Endothelial cell of umbilical vein (primary cell): Measurements from ENCODE around the gene ARMC8. TPM values are rescaled to one million over a fixed set of nuclear protein-coding genes. Genes with fewer than 3 reads are reported as not detected.

Experiments
- BruUV-seq: library from RNA; stranded (reverse); fragments of 400-500 nt; replicated peaks from 2 replicates; lab custom pipeline; 2021; lab: Mats Ljungman, UMichigan
- CTCF ChIA-PET: fragments of 300-600, 350-600 bp; sonication (Branson Sonifier 250); formaldehyde crosslinking; loops from one replicate; lab custom pipeline; 2021; ENCODE audit warnings: antibody characterized with exemption, inconsistent platforms; lab: Charles Lee
- POLR2A ChIA-PET: fragments of 300-600, 350-600 bp; sonication (Branson Sonifier 250); formaldehyde crosslinking; loops from one replicate; lab custom pipeline; 2021; ENCODE audit warnings: antibody characterized with exemption, inconsistent platforms; lab: Charles Lee
- DNase-seq: peaks from one replicate; pipeline ENCODE4 v3.0.0-alpha.2; 2011; ENCODE audit warnings: low read depth, low spot score
- FAIRE-seq: peaks from 2 replicates; lab custom pipeline; 2011; peaks lifted over from hg19 to GRCh38; lab: Jason Lieb, UNC
- H2AFZ ChIP-seq: 2 replicates; pipeline ENCODE4 v1.6.0; 2012; ENCODE audit warnings: low read depth, low read length, control low read depth, inconsistent platforms
- H3K27ac ChIP-seq: 2 replicates; pipeline ENCODE4 v1.5.1; 2011; ENCODE audit warnings: low read depth, mild to moderate bottlenecking, control low read depth, low read length, moderate library complexity; ENCODE audit not compliant: insufficient read depth
- H3K27me3 ChIP-seq, 2 experiments: 2 replicates each; pipeline versions ENCODE4 v1.6.0 to v1.6.1; 2011; ENCODE audit warnings: low read length in 2 of 2, mixed read lengths in 1 of 2; ENCODE audit not compliant: control insufficient read depth in 2 of 2, insufficient read depth in 2 of 2
- H3K36me3 ChIP-seq, 2 experiments: 2 replicates in 1 of 2; 3 replicates in 1 of 2; pipeline ENCODE4 v1.5.1; 2011; ENCODE audit warnings: low read length in 2 of 2, mild to moderate bottlenecking in 1 of 2, moderate library complexity in 1 of 2; ENCODE audit not compliant: control insufficient read depth in 2 of 2, insufficient read depth in 2 of 2; ENCODE audit errors: extremely low read depth in 1 of 2
- H3K4me1 ChIP-seq: 3 replicates; pipeline ENCODE4 v1.5.1; 2011; ENCODE audit warnings: mild to moderate bottlenecking, low read length; ENCODE audit not compliant: control insufficient read depth, insufficient read depth; ENCODE audit errors: extremely low read depth
- H3K4me2 ChIP-seq: 2 replicates; pipeline ENCODE4 v1.6.1; 2011; ENCODE audit warnings: low read length, control low read depth, mixed read lengths; ENCODE audit not compliant: insufficient read depth
- H3K4me3 ChIP-seq, 3 experiments: fragments of 200-600 bp in 1 of 3; sonication (generic), shearing (Covaris generic) in 1 of 3; replicated peaks in 1 of 3; 2 replicates each; pipeline ENCODE4 v1.5.1; 2011 to 2016; ENCODE audit warnings: control low read depth in 3 of 3, low read length in 3 of 3, mild to moderate bottlenecking in 2 of 3, inconsistent platforms in 1 of 3, low read depth in 1 of 3, moderate library complexity in 1 of 3; ENCODE audit not compliant: insufficient read depth in 1 of 3
- H3K79me2 ChIP-seq: 2 replicates; pipeline ENCODE4 v1.6.0; 2012; ENCODE audit warnings: low read length, inconsistent platforms; ENCODE audit not compliant: control insufficient read depth, insufficient read depth
- H3K9ac ChIP-seq: replicated peaks from 2 replicates; pipeline ENCODE3; 2011; ENCODE audit warnings: low read length, control low read depth; ENCODE audit not compliant: insufficient read depth; ENCODE audit errors: extremely low read depth
- H3K9me1 ChIP-seq: replicated peaks from 3 replicates; pipeline ENCODE4 v1.6.0; 2011; ENCODE audit warnings: mild to moderate bottlenecking, low read length; ENCODE audit not compliant: control insufficient read depth, insufficient read depth; ENCODE audit errors: extremely low read depth
- H3K9me3 ChIP-seq: replicated peaks from 2 replicates; pipeline ENCODE4 v1.5.1; 2012; ENCODE audit warnings: low read length, inconsistent platforms; ENCODE audit not compliant: control insufficient read depth, insufficient read depth
- H4K20me1 ChIP-seq: replicated peaks from 2 replicates; pipeline ENCODE3; 2011; ENCODE audit warnings: mild to moderate bottlenecking, low read length; ENCODE audit not compliant: control insufficient read depth, insufficient read depth; ENCODE audit errors: extremely low read depth
- EZH2 ChIP-seq: IDR thresholded peaks from 2 replicates; pipeline ENCODE4 v1.6.1; 2012; ENCODE audit warnings: borderline replicate concordance, low read depth, mild to moderate bottlenecking, moderate library complexity, low read length, inconsistent platforms; ENCODE audit not compliant: severe bottlenecking
- FOS ChIP-seq: IDR thresholded peaks from 2 replicates; pipeline ENCODE4 v1.6.1; 2011; ENCODE audit warnings: mild to moderate bottlenecking, low read length, moderate library complexity, borderline replicate concordance; ENCODE audit not compliant: insufficient read depth
- GATA2 ChIP-seq: IDR thresholded peaks from 2 replicates; pipeline ENCODE4 v1.7.0; 2011; ENCODE audit warnings: low read depth, mild to moderate bottlenecking, moderate library complexity, mixed read lengths, low read length; ENCODE audit not compliant: insufficient read length, insufficient read depth
- JUN ChIP-seq: IDR thresholded peaks from 2 replicates; pipeline ENCODE4 v1.6.1; 2011; ENCODE audit warnings: borderline replicate concordance, low read depth; ENCODE audit not compliant: insufficient read length, insufficient read depth
- MYC ChIP-seq: IDR thresholded peaks from one replicate; pipeline ENCODE4 v1.6.1; 2011; ENCODE audit warnings: mild to moderate bottlenecking, low read depth, low read length
- POLR2A ChIP-seq: IDR thresholded peaks from 2 replicates; pipeline ENCODE4 v1.6.1; 2012; ENCODE audit warnings: low read depth, mild to moderate bottlenecking, control low read depth, low read length
- POLR2AphosphoS5 ChIP-seq: IDR thresholded peaks from 2 replicates; pipeline ENCODE4 v1.6.1; 2012; ENCODE audit warnings: low read depth, mild to moderate bottlenecking, control low read depth, low read length, moderate library complexity; ENCODE audit not compliant: insufficient read depth
- dilution Hi-C: fragments of 300-500 bp; cut with MboI; formaldehyde crosslinking; loops from one replicate; pipeline ENCODE4 v1.15.0; 2019; ENCODE audit warnings: low sequenced_read_pairs; ENCODE audit not compliant: extremely low pct_ligation_motif_present
- intact Hi-C: fragments of 100-400 bp; cut with micrococcal nuclease; formaldehyde crosslinking; loops from one replicate; pipeline ENCODE4 v1.10.0; 2022
- polyA plus RNA-seq, 4 experiments: library from polyadenylated mRNA; depleted of rRNA in 3 of 4; stranded (reverse) in 3 of 4; unstranded in 1 of 4; fragments of >200 nt; gene quantifications; 2 replicates each; pipeline versions ENCODE4 v1.2.1 to v1.2.3, GENCODE V29; 2011 to 2012; ENCODE audit warnings: missing spikeins in 1 of 4
- total RNA-seq: library from RNA; stranded (reverse); gene quantifications from 2 replicates; pipeline ENCODE4 v1.2.3, GENCODE V29; 2021
- TF ChIP-seq, protein P1 (sequence below): IDR thresholded peaks from 2 replicates; pipeline ENCODE4 v1.6.1; 2011; ENCODE audit not compliant: insufficient read depth, insufficient read length
- TF ChIP-seq, protein P2 (sequence below), 2 donors: IDR thresholded peaks; 1 replicate in 1 of 2; 2 replicates in 1 of 2; pipeline ENCODE4 v1.5.1; 2011; ENCODE audit warnings: low read length in 2 of 2, mild to moderate bottlenecking in 2 of 2, moderate library complexity in 2 of 2, control low read depth in 1 of 2, inconsistent platforms in 1 of 2, low read depth in 1 of 2; ENCODE audit not compliant: insufficient read depth in 1 of 2; ENCODE audit errors: extremely low read depth in 1 of 2

The ARMC8 gene
- total and polyA plus RNA-seq, 2 donors (not counting 3 experiments of a cell fraction or from before 2014, with no cell fraction given) = 39.6 to 46.0 TPM

DNA sequence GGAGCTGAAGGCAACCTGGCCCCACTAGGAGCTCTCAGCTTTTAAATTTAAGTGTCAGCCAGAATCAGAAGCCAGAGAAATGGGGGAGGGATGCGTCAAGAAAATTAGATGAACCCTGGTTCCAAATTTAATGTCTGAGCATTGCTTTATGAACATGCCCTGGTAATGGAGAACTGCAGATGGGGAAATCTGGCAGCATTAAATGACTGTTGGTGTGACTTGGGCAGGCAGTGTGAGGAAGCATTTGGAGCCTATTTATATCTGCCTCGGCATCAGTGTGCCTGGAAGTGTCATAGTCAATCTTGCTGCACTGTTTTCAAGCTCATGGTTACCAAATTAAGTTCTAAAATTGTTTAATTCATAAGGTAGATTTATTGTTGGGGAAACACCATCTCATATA lies 113.5 kb downstream of the ARMC8 start:
- CTCF ChIA-PET = no interaction called here
- no peak overlapping the region for H3K9ac ChIP-seq
- BruUV-seq = no TSS peak

DNA sequence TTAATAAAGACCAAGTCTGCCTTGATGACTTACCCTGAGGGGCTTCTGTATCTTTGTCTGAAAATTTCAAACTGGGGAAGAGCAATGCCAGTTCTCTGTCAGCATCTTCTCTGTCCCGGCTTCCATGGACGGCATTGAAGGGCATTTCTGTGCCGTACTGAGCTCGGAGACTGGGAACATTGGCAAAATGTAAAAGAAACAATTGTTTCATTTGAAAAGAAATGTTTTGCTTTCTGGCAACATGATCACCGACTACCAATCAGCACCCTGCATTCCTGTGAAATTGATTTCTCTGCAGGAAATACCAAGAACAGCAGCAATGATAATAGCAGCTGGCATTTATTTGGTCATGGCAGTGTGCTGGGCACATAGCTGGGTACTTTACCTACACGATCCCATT lies 116.4 kb downstream of the ARMC8 start:
- no peak for DNase-seq
- POLR2A ChIA-PET = no interaction called here
- Histone ChIP-seq H3K9ac (no peak overlapping the region), H3K9me1 (no peaks in the 10 kb centered on the region), H3K36me3 (peaks cover 0 to 2% of the 10 kb centered on the region in 2 experiments), H3K79me2 (no peaks in the 10 kb centered on the region), H3K9me3 (no peaks in the 10 kb centered on the region), H4K20me1 (no peaks in the 10 kb centered on the region), H3K4me1 (no peaks in the 10 kb centered on the region), H3K27me3 (peaks cover 0 to 3% of the 10 kb centered on the region in 2 experiments), H3K4me2 (no peak overlapping the region), H3K27ac (no peak overlapping the region), H3K4me3 (no peak overlapping the region), H2AFZ (no peak overlapping the region)
- TF ChIP-seq, protein P1, sequence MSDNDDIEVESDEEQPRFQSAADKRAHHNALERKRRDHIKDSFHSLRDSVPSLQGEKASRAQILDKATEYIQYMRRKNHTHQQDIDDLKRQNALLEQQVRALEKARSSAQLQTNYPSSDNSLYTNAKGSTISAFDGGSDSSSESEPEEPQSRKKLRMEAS = no peak
- no peak for TF ChIP-seq EZH2
- no peak for TF ChIP-seq POLR2A
- no peak for TF ChIP-seq MYC
- no peak for TF ChIP-seq GATA2
- no peak for TF ChIP-seq FOS
- TF ChIP-seq, protein P2, sequence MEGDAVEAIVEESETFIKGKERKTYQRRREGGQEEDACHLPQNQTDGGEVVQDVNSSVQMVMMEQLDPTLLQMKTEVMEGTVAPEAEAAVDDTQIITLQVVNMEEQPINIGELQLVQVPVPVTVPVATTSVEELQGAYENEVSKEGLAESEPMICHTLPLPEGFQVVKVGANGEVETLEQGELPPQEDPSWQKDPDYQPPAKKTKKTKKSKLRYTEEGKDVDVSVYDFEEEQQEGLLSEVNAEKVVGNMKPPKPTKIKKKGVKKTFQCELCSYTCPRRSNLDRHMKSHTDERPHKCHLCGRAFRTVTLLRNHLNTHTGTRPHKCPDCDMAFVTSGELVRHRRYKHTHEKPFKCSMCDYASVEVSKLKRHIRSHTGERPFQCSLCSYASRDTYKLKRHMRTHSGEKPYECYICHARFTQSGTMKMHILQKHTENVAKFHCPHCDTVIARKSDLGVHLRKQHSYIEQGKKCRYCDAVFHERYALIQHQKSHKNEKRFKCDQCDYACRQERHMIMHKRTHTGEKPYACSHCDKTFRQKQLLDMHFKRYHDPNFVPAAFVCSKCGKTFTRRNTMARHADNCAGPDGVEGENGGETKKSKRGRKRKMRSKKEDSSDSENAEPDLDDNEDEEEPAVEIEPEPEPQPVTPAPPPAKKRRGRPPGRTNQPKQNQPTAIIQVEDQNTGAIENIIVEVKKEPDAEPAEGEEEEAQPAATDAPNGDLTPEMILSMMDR (IDR thresholded peaks at IDR 0.05; ENCODE audit: extremely low read depth in 1 of 2, insufficient read depth in 1 of 2, low read depth in 1 of 2, low read length in 2 of 2) = no peak
- TF ChIP-seq JUN = no peak
- TF ChIP-seq POLR2AphosphoS5 = no peak
- no TSS peak for BruUV-seq
- dilution Hi-C loops = no loop called here
- CTCF ChIA-PET = interaction anchor here (0.8 to 1.4 kb wide), 2 partner anchors 12 to 20 kb away, joined by 3 to 6 read pairs; no protein-coding TSS in a partner anchor
- intact Hi-C loops = no loop called here
- no peak for FAIRE-seq

More for the DNA sequence above, 113.5 kb downstream of the ARMC8 start:
- Histone ChIP-seq H3K27me3 (no peaks in the 10 kb centered on the region), H3K9me1 (no peaks in the 10 kb centered on the region), H3K27ac (no peak overlapping the region), H4K20me1 (no peaks in the 10 kb centered on the region), H3K4me2 (no peak overlapping the region), H3K4me3 (no peak overlapping the region), H3K4me1 (no peaks in the 10 kb centered on the region), H3K9me3 (no peaks in the 10 kb centered on the region), H3K36me3 (peaks cover 3 to 4% of the 10 kb centered on the region in 2 experiments), H3K79me2 (no peaks in the 10 kb centered on the region), H2AFZ (no peak overlapping the region)
- TF ChIP-seq EZH2 (no peak), POLR2A (no peak), JUN (no peak)
- TF ChIP-seq, protein P2 (IDR thresholded peaks at IDR 0.05; ENCODE audit: extremely low read depth in 1 of 2, insufficient read depth in 1 of 2, low read depth in 1 of 2, low read length in 2 of 2) = no peak
- TF ChIP-seq, protein P1 = no peak
- POLR2A ChIA-PET = no interaction called here
- FAIRE-seq (no peak), DNase-seq (no peak)
- dilution Hi-C loops (no loop called here), intact Hi-C loops (no loop called here)
